HepG2 (cell line): ENCODE results near the gene HOXA13. TPM values are rescaled to one million over a fixed set of nuclear protein-coding genes. Genes with fewer than 3 reads are reported as not detected.

ENCODE experiments used
- ATAC-seq: fragments of 200-7000 bp; cut with Tn5 transposase; 3 replicates; pipeline ENCODE4 v1.9.1; 2020; ENCODE audit warnings: mild to moderate bottlenecking, moderate library complexity
- BruUV-seq: library from RNA; stranded (reverse); fragments of 400-500 nt; replicated peaks from 2 replicates; lab custom pipeline; 2021; lab: Mats Ljungman, UMichigan
- CTCF ChIA-PET: fragments of 300-600 bp; formaldehyde crosslinking; extraction: SDS; loops from one replicate; lab custom pipeline; 2021; ENCODE audit warnings: low total read pairs, inconsistent platforms, low intra/inter-chr PET ratio; lab: Yijun Ruan, JAX
- POLR2A ChIA-PET: fragments of 350-600 bp; sonication (Branson Sonifier 250); formaldehyde crosslinking; loops from one replicate; lab custom pipeline; 2020; ENCODE audit warnings: antibody characterized with exemption, inconsistent platforms; lab: Yijun Ruan, JAX
- DNase-seq: peaks from one replicate; pipeline ENCODE4 v3.0.0-alpha.2; 2015; ENCODE audit warnings: low spot score
- FAIRE-seq: peaks from 3 replicates; lab custom pipeline; 2011; peaks lifted over from hg19 to GRCh38; lab: Jason Lieb, UNC
- H2AFZ ChIP-seq: one replicate; pipeline ENCODE4 v1.6.1; 2011; ENCODE audit warnings: low read length, inconsistent platforms
- H3K27ac ChIP-seq: fragments of 300-600 bp; 3 replicates; pipeline ENCODE4 v1.8.0; 2011; ENCODE audit warnings: mixed run types, mild to moderate bottlenecking, mixed read lengths, low read length, inconsistent platforms; ENCODE audit not compliant: insufficient read depth; ENCODE audit errors: extremely low read length
- H3K27me3 ChIP-seq, 2 experiments: fragments of 200-600 bp in 1 of 2; 2 replicates in 1 of 2; 3 replicates in 1 of 2; pipeline versions ENCODE4 v1.6.0 to v1.8.0; 2011; ENCODE audit warnings: low read length in 2 of 2, mild to moderate bottlenecking in 2 of 2, moderate library complexity in 2 of 2, inconsistent platforms in 1 of 2; ENCODE audit not compliant: insufficient read depth in 2 of 2, control insufficient read depth in 1 of 2
- H3K36me3 ChIP-seq, 2 experiments: fragments of 200-600 bp in 1 of 2; replicated peaks in 1 of 2; 2 replicates in 1 of 2; 3 replicates in 1 of 2; pipeline versions ENCODE4 v1.5.1 to v1.8.0; 2011; ENCODE audit warnings: low read length in 2 of 2, inconsistent platforms in 1 of 2; ENCODE audit not compliant: insufficient read depth in 2 of 2, control insufficient read depth in 1 of 2
- H3K4me1 ChIP-seq: 2 replicates; pipeline ENCODE4 v1.5.1; 2012; ENCODE audit warnings: low read length, inconsistent platforms; ENCODE audit not compliant: insufficient read depth
- H3K4me2 ChIP-seq: 2 replicates; pipeline ENCODE4 v1.6.0; 2011; ENCODE audit warnings: low read depth, low read length, inconsistent platforms
- H3K4me3 ChIP-seq, 3 experiments: fragments of 200-600 bp in 1 of 3; sonication (generic), shearing (Covaris generic) in 1 of 3; replicated peaks in 1 of 3; 2 replicates each; pipeline ENCODE4 v1.5.1; 2011 to 2016; ENCODE audit warnings: low read length in 3 of 3, inconsistent platforms in 2 of 3, low read depth in 2 of 3, mild to moderate bottlenecking in 2 of 3, control low read depth in 1 of 3, mixed read lengths in 1 of 3; ENCODE audit not compliant: insufficient read depth in 1 of 3
- H3K79me2 ChIP-seq: one replicate; pipeline ENCODE4 v1.6.1; 2011; ENCODE audit warnings: low read length, inconsistent platforms; ENCODE audit not compliant: insufficient read depth
- H3K9ac ChIP-seq: 2 replicates; pipeline ENCODE4 v1.6.0; 2011; ENCODE audit warnings: mild to moderate bottlenecking, low read depth, low read length, inconsistent platforms; ENCODE audit not compliant: insufficient read depth
- H3K9me3 ChIP-seq: 2 replicates; pipeline ENCODE4 v1.5.1; 2012; ENCODE audit warnings: mild to moderate bottlenecking, low read length
- H4K20me1 ChIP-seq: 2 replicates; pipeline ENCODE4 v1.6.0; 2011; ENCODE audit warnings: inconsistent platforms, mild to moderate bottlenecking, low read length, moderate library complexity; ENCODE audit not compliant: insufficient read depth
- CENPX ChIP-seq: sonication (generic); formaldehyde crosslinking; IDR thresholded peaks from 2 replicates; pipeline ENCODE4 v1.9.0; 2021; ENCODE audit warnings: mild to moderate bottlenecking, missing genetic modification reagents, moderate library complexity
- KAT8 ChIP-seq: IDR thresholded peaks from 2 replicates; pipeline ENCODE4 v1.6.1; 2016; ENCODE audit warnings: missing genetic modification reagents, missing compliant biosample characterization
- PHF21A ChIP-seq: sonication (generic); formaldehyde crosslinking; IDR thresholded peaks from 2 replicates; pipeline ENCODE4 v1.5.0; 2020; ENCODE audit warnings: mild to moderate bottlenecking, missing genetic modification reagents
- SNRNP70 ChIP-seq: fragments of 200-400 bp; formaldehyde crosslinking; IDR thresholded peaks from 2 replicates; pipeline ENCODE4 v1.6.1; 2017; ENCODE audit warnings: mild to moderate bottlenecking, low read depth, low read length, moderate library complexity
- ZBTB1 ChIP-seq: sonication (generic); formaldehyde crosslinking; IDR thresholded peaks from 2 replicates; pipeline ENCODE4 v1.4.0; 2020; ENCODE audit warnings: missing genetic modification reagents, borderline replicate concordance
- ZBTB44 ChIP-seq: sonication (generic); formaldehyde crosslinking; IDR thresholded peaks from 2 replicates; pipeline ENCODE4 v1.4.0; 2020; ENCODE audit warnings: missing genetic modification reagents
- ZBTB7A ChIP-seq: sonication (generic); formaldehyde crosslinking; IDR thresholded peaks from 2 replicates; pipeline ENCODE4 v1.8.0; 2022; ENCODE audit warnings: mild to moderate bottlenecking, missing genetic modification reagents
- WGBS: methylation state at CpG from one replicate; pipeline ENCODE4 v1.1.6; 2017; ENCODE audit warnings: low lambda C conversion rate; 5-methylcytosine and 5-hydroxymethylcytosine counted together
- in situ Hi-C: cut with HindIII; loops from 2 replicates; pipeline ENCODE4 v1.10.0; 2017; ENCODE audit warnings: low pct_unique_long_range_greater_than_20kb; ENCODE audit not compliant: extremely low pct_ligation_motif_present
- intact Hi-C: fragments of 100-400 bp; cut with micrococcal nuclease; formaldehyde crosslinking; loops from one replicate; pipeline ENCODE4 v1.10.0; 2022; ENCODE audit not compliant: unreplicated experiment
- polyA plus RNA-seq, 8 experiments: library from polyadenylated mRNA; depleted of rRNA in 3 of 8; stranded (reverse) in 7 of 8; unstranded in 1 of 8; fragments of >200 nt; fragmentation: Illumina TruSeq in 4 of 8; extraction: Trizol in 4 of 8; gene quantifications; 2 replicates each; pipeline versions ENCODE4 v1.2.1 to v1.2.3, GENCODE V29; 2011 to 2016; ENCODE audit warnings: low read depth in 4 of 8, missing spikeins in 1 of 8, mixed read lengths in 1 of 8; ENCODE audit not compliant: insufficient read depth in 1 of 8
- total RNA-seq, 5 experiments: library from RNA; depleted of rRNA; stranded (reverse); fragments of >200 nt; fragmentation: Illumina TruSeq; extraction: Trizol; gene quantifications; 2 replicates each; pipeline ENCODE4 v1.2.3, GENCODE V29; 2016; ENCODE audit warnings: low read depth in 1 of 5

The HOXA13 gene
- total and polyA plus RNA-seq, 2 of the 13 experiments (the other 11 are each of a cell fraction or from before 2014, with no cell fraction given): 0.01 to 0.04 TPM

- no peak overlapping the region for H3K4me3 ChIP-seq
- POLR2A ChIA-PET: no interaction called here
- H3K79me2 ChIP-seq: no peaks in the 10 kb centered on the region
- no peak overlapping the region for H2AFZ ChIP-seq
- no peak overlapping the region for H3K27ac ChIP-seq
- TF ChIP-seq ZBTB44 (CRISPR knock-in tag) (no peak), PHF21A (CRISPR knock-in tag) (no peak), ZBTB7A (no peak), ZBTB1 (no peak), CENPX (CRISPR knock-in tag) (no peak), SNRNP70 (no peak), KAT8 (CRISPR knock-in tag) (no peak)
- FAIRE-seq (no peak), ATAC-seq (no peak), DNase-seq (no peak)
- no peak overlapping the region for H3K4me2 ChIP-seq
- no peak overlapping the region for H3K9ac ChIP-seq
- 65% methylated on average over 17 of the region's 18 CpGs for WGBS
- H3K36me3 ChIP-seq: no peaks in the 10 kb centered on the region
- intact Hi-C loops (no loop called here), in situ Hi-C loops (no loop called here)
- no peaks in the 10 kb centered on the region for H4K20me1 ChIP-seq
- BruUV-seq: no TSS peak
- H3K27me3 ChIP-seq: peaks cover 11 to 86% of the 10 kb centered on the region in 2 experiments; a peak in 4 of 5 replicates
- no peaks in the 10 kb centered on the region for H3K4me1 ChIP-seq
- CTCF ChIA-PET: no interaction called here
- H3K9me3 ChIP-seq: no peaks in the 10 kb centered on the region
These were observed 44.7 kb upstream of the HOXA13 start for GRCh38 chr7:27244488-27245123.
